NCI-H774 (cell line): ENCODE results near the gene LRRC1.

Experiments used
- DNase-seq: peaks from one replicate; lab custom pipeline; 2025; lab: John Stamatoyannopoulos, UW

The LRRC1 gene

DNA sequence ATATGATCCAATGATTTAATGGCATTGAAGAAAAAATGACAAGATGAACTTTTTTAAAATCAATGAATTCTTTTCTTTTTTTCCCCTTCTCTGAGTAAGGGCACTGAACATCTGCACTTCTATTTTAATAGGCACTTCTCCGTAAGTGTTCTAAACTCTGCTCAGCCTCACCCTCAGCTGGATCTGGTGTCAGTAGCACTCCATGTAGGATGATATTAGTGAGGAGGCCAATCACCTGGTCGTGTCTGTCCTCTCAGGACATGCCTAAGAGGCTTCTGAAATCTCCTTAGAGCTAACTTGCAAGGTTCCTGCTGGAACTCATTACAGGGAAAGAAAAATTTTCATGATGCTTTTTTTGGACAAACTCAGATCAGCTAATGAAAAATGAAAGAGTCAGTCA, 167.8 kb downstream of the LRRC1 start:
- no peak for DNase-seq

DNA sequence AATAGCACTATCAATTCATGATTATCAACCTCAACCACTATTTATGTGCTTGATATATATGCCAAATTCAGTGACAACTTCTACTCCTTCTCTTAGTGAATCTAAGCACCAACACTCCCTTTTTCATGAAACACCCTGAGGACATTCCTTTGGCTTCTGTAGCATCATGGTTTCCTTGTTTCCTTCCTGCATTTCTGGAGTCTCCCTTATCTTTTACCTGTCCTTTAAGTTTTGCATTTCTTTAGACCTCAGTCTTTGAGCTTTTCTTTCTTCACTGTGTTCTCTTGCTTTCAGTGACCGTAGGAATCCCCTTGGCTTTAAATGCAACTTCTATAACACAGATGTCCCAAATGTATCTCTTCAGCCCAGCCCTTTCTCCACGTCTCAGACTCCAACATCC, 172.6 kb downstream of the LRRC1 start:
- no peak for DNase-seq
